Mesothelial cell of epicardium (in vitro differentiated cells): Measurements from ENCODE around the gene VSTM4. TPM values are rescaled to one million over a fixed set of nuclear protein-coding genes. Genes with fewer than 3 reads are reported as not detected.

Source experiments
- DNase-seq, 2 experiments: peaks; one replicate each; pipeline ENCODE4 v3.0.0; 2021; ENCODE audit warnings: low spot score in 2 of 2; ENCODE audit not compliant: unreplicated experiment in 2 of 2
- H3K27ac Mint-ChIP-seq: 2 replicates; pipeline ENCODE4 v1.8.0; 2021; ENCODE audit warnings: mixed read lengths
- H3K27me3 Mint-ChIP-seq: 2 replicates; pipeline ENCODE4 v1.8.0; 2021; ENCODE audit warnings: low read depth, mixed read lengths
- H3K36me3 Mint-ChIP-seq: 2 replicates; pipeline ENCODE4 v1.8.0; 2021; ENCODE audit warnings: mixed read lengths
- H3K4me1 Mint-ChIP-seq: 2 replicates; pipeline ENCODE4 v1.8.0; 2021; ENCODE audit warnings: mixed read lengths
- H3K4me3 Mint-ChIP-seq: 2 replicates; pipeline ENCODE4 v1.8.0; 2021; ENCODE audit warnings: mild to moderate bottlenecking, moderate library complexity, mixed read lengths
- H3K9me3 Mint-ChIP-seq: 2 replicates; pipeline ENCODE4 v1.8.0; 2021; ENCODE audit warnings: mixed read lengths
- CTCF ChIP-seq: fragments of 200-600 bp; sonication (generic); IDR thresholded peaks from one replicate; pipeline ENCODE4 v1.5.0; 2021; ENCODE audit warnings: antibody characterized with exemption; ENCODE audit not compliant: unreplicated experiment
- microRNA-seq: library from miRNA; unstranded; fragments of <30 nt; microRNA quantifications from one replicate; pipeline ENCODE4 v1.2.0, GENCODE V29; 2021; ENCODE audit warnings: inconsistent platforms, mixed read lengths
- total RNA-seq: library from RNA; stranded (reverse); gene quantifications from 3 replicates; pipeline ENCODE4 v1.2.1, GENCODE V29; 2021

Gene VSTM4
- total RNA-seq, 1 donor from 2014 or later, result 3.5 TPM

- Mint-ChIP-seq H3K27ac (no peak overlapping the region), H3K9me3 (peaks cover 7% of the 10 kb centered on the region), H3K4me1 (no peaks in the 10 kb centered on the region), H3K36me3 (no peaks in the 10 kb centered on the region), H3K27me3 (peaks cover 56% of the 10 kb centered on the region), H3K4me3 (no peak overlapping the region)
- no peak for TF ChIP-seq CTCF
- DNase-seq, result no peak
Measured at GRCh38 chr10:48970654-48971053, 144.7 kb downstream of the VSTM4 start.

- TF ChIP-seq CTCF, result no peak
- no peak for DNase-seq
- Mint-ChIP-seq H3K9me3 (peaks cover 7% of the 10 kb centered on the region), H3K27ac (no peak overlapping the region), H3K4me1 (no peaks in the 10 kb centered on the region), H3K36me3 (no peaks in the 10 kb centered on the region), H3K4me3 (no peak overlapping the region), H3K27me3 (peaks cover 55% of the 10 kb centered on the region)
Measured at GRCh38 chr10:48970046-48970445, 145.3 kb downstream of the VSTM4 start.

GRCh38 chr10:48968036-48968435, 147.3 kb downstream of the VSTM4 start:
- H3K27me3 Mint-ChIP-seq, result peaks cover 55% of the 10 kb centered on the region
- DNase-seq, result no peak
- H3K27ac Mint-ChIP-seq, result no peak overlapping the region
- no peak for TF ChIP-seq CTCF
- no peaks in the 10 kb centered on the region for H3K36me3 Mint-ChIP-seq
- peaks cover 6% of the 10 kb centered on the region for H3K9me3 Mint-ChIP-seq
- no peaks in the 10 kb centered on the region for H3K4me1 Mint-ChIP-seq
- H3K4me3 Mint-ChIP-seq, result no peak overlapping the region

GRCh38 chr10:48965460-48965859, 149.9 kb downstream of the VSTM4 start:
- Mint-ChIP-seq H3K4me3 (no peak overlapping the region), H3K9me3 (no peaks in the 10 kb centered on the region)

More at GRCh38 chr10:48965460-48965859, 149.9 kb downstream of the VSTM4 start:
- Mint-ChIP-seq H3K4me1 (no peaks in the 10 kb centered on the region), H3K27ac (no peak overlapping the region), H3K27me3 (peaks cover 56% of the 10 kb centered on the region), H3K36me3 (no peaks in the 10 kb centered on the region)
- TF ChIP-seq CTCF, result no peak
- DNase-seq, result no peak

Small RNAs within 50 kb of the gene (microRNA-seq; reads per million reads assigned to microRNA genes)
- not detected for gene MIR4294

Other genes starting within 250 kb of the VSTM4 start
- gene LRRC18, start 175.7 kb downstream of the VSTM4 start, total RNA-seq, result not detected in 3 replicates
- not detected in 3 replicates for gene FAM170B, start 18.5 kb upstream of the VSTM4 start, total RNA-seq
- gene TMEM273, start 72.9 kb upstream of the VSTM4 start, total RNA-seq, result not detected in 3 replicates
- not detected in 3 replicates for gene C10orf71, start 183.6 kb upstream of the VSTM4 start, total RNA-seq